Transverse colon (tissue), 4 donors: Measurements from ENCODE around the gene CTNND2. TPM values are rescaled to one million over a fixed set of nuclear protein-coding genes. Genes with fewer than 3 reads are reported as not detected.

Experiments used
- DNase-seq: peaks from one replicate; pipeline ENCODE4 v3.0.0-alpha.2; 2019
- H3K27ac ChIP-seq, 4 donors: fragments of 200-600 bp; sonication (generic); 2 replicates each; pipeline ENCODE4 v1.5.1; 2016 to 2018; ENCODE audit warnings: inconsistent platforms in 4 of 4
- H3K27me3 ChIP-seq: fragments of 200-600 bp; sonication (generic); 2 replicates; pipeline ENCODE4 v1.5.1; 2017; ENCODE audit warnings: inconsistent platforms
- H3K36me3 ChIP-seq, 4 donors: fragments of 200-600 bp; sonication (generic); 2 replicates each; pipeline ENCODE4 v1.5.1; 2017 to 2019; ENCODE audit warnings: inconsistent platforms in 4 of 4
- H3K4me1 ChIP-seq, 4 donors: fragments of 200-600 bp; sonication (generic); 2 replicates each; pipeline ENCODE4 v1.5.1; 2017 to 2020; ENCODE audit warnings: inconsistent platforms in 4 of 4
- H3K4me3 ChIP-seq, 4 donors: fragments of 200-600 bp; sonication (generic); 1 replicate in 1 of 4; 2 replicates in 3 of 4; pipeline versions ENCODE4 v1.5.1 to v1.6.1; 2017 to 2019; ENCODE audit warnings: inconsistent platforms in 4 of 4
- H3K9me3 ChIP-seq, 2 donors: fragments of 200-600 bp; sonication (generic); 2 replicates each; pipeline ENCODE4 v1.5.1; 2017 to 2019; ENCODE audit warnings: inconsistent platforms in 2 of 2
- CTCF ChIP-seq, 5 experiments: fragments of 200-600 bp in 3 of 5; fragments of 450-650 bp in 2 of 5; sonication (generic) in 3 of 5; IDR thresholded peaks; 1 replicate in 2 of 5; 2 replicates in 3 of 5; pipeline ENCODE4 v1.5.1; 2016 to 2017; ENCODE audit warnings: antibody characterized with exemption in 5 of 5, inconsistent platforms in 3 of 5, mild to moderate bottlenecking in 2 of 5, moderate library complexity in 1 of 5
- EP300 ChIP-seq: sonication (generic); formaldehyde crosslinking; IDR thresholded peaks from one replicate; pipeline ENCODE4 v1.6.1; 2017; ENCODE audit warnings: antibody characterized with exemption, low read depth
- POLR2A ChIP-seq: fragments of 450-650 bp; IDR thresholded peaks from one replicate; pipeline ENCODE4 v1.6.1; 2016; ENCODE audit warnings: antibody characterized with exemption, mild to moderate bottlenecking, moderate library complexity
- POLR2AphosphoS5 ChIP-seq, 3 donors: sonication (generic); formaldehyde crosslinking; IDR thresholded peaks; one replicate each; pipeline ENCODE4 v1.6.1; 2016; ENCODE audit warnings: antibody characterized with exemption in 3 of 3
- WGBS, 2 donors: methylation state at CpG; one replicate each; pipeline ENCODE4 v1.1.5; 2018; ENCODE audit warnings: low coverage in 1 of 2; 5-methylcytosine and 5-hydroxymethylcytosine counted together
- in situ Hi-C, 4 donors: fragments of 200-750 bp; cut with MboI; loops; one replicate each; pipeline versions ENCODE4 v1.15.0 to v1.15.1; 2017; ENCODE audit warnings: low sequenced_read_pairs in 3 of 4, low pct_ligation_motif_present in 1 of 4, low pct_unique_long_range_greater_than_20kb in 1 of 4
- intact Hi-C: fragments of 100-400 bp; cut with DNase I; formaldehyde crosslinking; loops from one replicate; pipeline ENCODE4 v1.15.1; 2023; ENCODE audit warnings: low total_unique reads
- total RNA-seq, 4 donors: library from RNA; depleted of rRNA; stranded (reverse); fragments of >200 nt; gene quantifications; one replicate each; pipeline ENCODE4 v1.1.0, GENCODE V29; 2016

The CTNND2 gene
- total RNA-seq, 4 donors from 2014 or later = 1.9 to 2.1 TPM; not detected in 2

- intact Hi-C loops = loop anchor here (5.0 kb wide), 1 partner anchor 291 kb away; no protein-coding TSS in a partner anchor
- Histone ChIP-seq H3K4me3 (no peak overlapping the region), H3K27ac (no peak overlapping the region), H3K36me3 (no peaks in the 10 kb centered on the region), H3K27me3 (peaks cover 20% of the 10 kb centered on the region), H3K9me3 (no peaks in the 10 kb centered on the region), H3K4me1 (no peaks in the 10 kb centered on the region)
- WGBS, 2 donors = 14 to 47% methylated on average over 4 to 17 of the region's 17 CpGs
- in situ Hi-C loops = no loop called here
- TF ChIP-seq CTCF (IDR thresholded peaks at IDR 0.05) (peak; percentile 40 to 63 (median 52)), EP300 (no peak)
- peak; percentile 62 for DNase-seq
Measured at GRCh38 chr5:10987925-10988504, 916.2 kb downstream of the CTNND2 start.

GRCh38 chr5:10987276-10987924, 916.8 kb downstream of the CTNND2 start:
- no peak overlapping the region for H3K27ac ChIP-seq
- intact Hi-C loops (loop anchor here (5.0 kb wide), 1 partner anchor 290 kb away; no protein-coding TSS in a partner anchor), in situ Hi-C loops (no loop called here)
- no peak for DNase-seq
- H3K27me3 ChIP-seq = peaks cover 20% of the 10 kb centered on the region
- no peaks in the 10 kb centered on the region for H3K9me3 ChIP-seq
- TF ChIP-seq EP300 (no peak), CTCF (IDR thresholded peaks at IDR 0.05) (no peak), POLR2A (no peak), POLR2AphosphoS5 (IDR thresholded peaks at IDR 0.05) (no peak)
- WGBS, 2 donors = 53 to 77% methylated on average over 5 to 8 of the region's 8 CpGs
- no peak overlapping the region for H3K4me3 ChIP-seq
- no peaks in the 10 kb centered on the region for H3K4me1 ChIP-seq
- H3K36me3 ChIP-seq = no peaks in the 10 kb centered on the region

GRCh38 chr5:10985721-10986110, 918.5 kb downstream of the CTNND2 start:
- TF ChIP-seq POLR2AphosphoS5 (IDR thresholded peaks at IDR 0.05) (no peak), CTCF (IDR thresholded peaks at IDR 0.05) (no peak), EP300 (no peak), POLR2A (no peak)
- in situ Hi-C loops = no loop called here
- Histone ChIP-seq H3K9me3 (no peaks in the 10 kb centered on the region), H3K27me3 (peaks cover 20% of the 10 kb centered on the region), H3K4me3 (no peak overlapping the region), H3K36me3 (no peaks in the 10 kb centered on the region), H3K4me1 (no peaks in the 10 kb centered on the region), H3K27ac (no peak overlapping the region)
- intact Hi-C loops = loop anchor here (5.0 kb wide), 1 partner anchor 288 kb away; no protein-coding TSS in a partner anchor
- DNase-seq = no peak
- 77 to 100% methylated on average over 2 of the region's 2 CpGs for WGBS, 2 donors

GRCh38 chr5:10985091-10985720, 919.0 kb downstream of the CTNND2 start:
- in situ Hi-C loops (no loop called here), intact Hi-C loops (loop anchor here (5.0 kb wide), 1 partner anchor 288 kb away; no protein-coding TSS in a partner anchor)
- WGBS, 2 donors = 60 to 86% methylated on average over 3 to 4 of the region's 4 CpGs
- TF ChIP-seq POLR2AphosphoS5 (IDR thresholded peaks at IDR 0.05) = no peak
- TF ChIP-seq EP300 = no peak
- TF ChIP-seq POLR2A = no peak
- TF ChIP-seq CTCF (IDR thresholded peaks at IDR 0.05) = no peak
- peaks cover 20% of the 10 kb centered on the region for H3K27me3 ChIP-seq
- H3K27ac ChIP-seq = no peak overlapping the region
- H3K36me3 ChIP-seq = no peaks in the 10 kb centered on the region
- no peaks in the 10 kb centered on the region for H3K4me1 ChIP-seq
- no peaks in the 10 kb centered on the region for H3K9me3 ChIP-seq
- DNase-seq = no peak
- no peak overlapping the region for H3K4me3 ChIP-seq
